Measurements from ENCODE around the gene CLEC16A. TPM values are rescaled to one million over a fixed set of nuclear protein-coding genes. Genes with fewer than 3 reads are reported as not detected.
"Not testable (repeated sequence)": the region's sequence is repeated elsewhere in the genome, so short reads cannot be mapped to it uniquely, and the experiment has no call there.

The CLEC16A gene
- total RNA-seq, 1 experiment from 2014 or later: 15.6 TPM

GRCh38 chr16:10961231-10961630 lies 16.9 kb downstream of the CLEC16A start:
- in situ Hi-C loops (cut with HindIII; ENCODE audit: low sequenced_read_pairs): no loop called here
- DNase-seq (ENCODE audit: low spot score): no peak

GRCh38 chr16:10964039-10964890 lies 19.9 kb downstream of the CLEC16A start:
- in situ Hi-C loops (cut with HindIII; ENCODE audit: low sequenced_read_pairs): no loop called here
- peak; percentile 87 for DNase-seq (ENCODE audit: low spot score)

GRCh38 chr16:10964891-10965326 lies 20.5 kb downstream of the CLEC16A start:
- no peak for DNase-seq (ENCODE audit: low spot score)
- in situ Hi-C loops (cut with HindIII; ENCODE audit: low sequenced_read_pairs): no loop called here

- no peak for DNase-seq (ENCODE audit: low spot score)
- in situ Hi-C loops (cut with HindIII; ENCODE audit: low sequenced_read_pairs): no loop called here
These were observed 21.2 kb downstream of the CLEC16A start for GRCh38 chr16:10965440-10966061.

- in situ Hi-C loops (cut with HindIII; ENCODE audit: low sequenced_read_pairs): no loop called here
- no peak for DNase-seq (ENCODE audit: low spot score)
These were observed 21.8 kb downstream of the CLEC16A start for GRCh38 chr16:10966129-10966528.

GRCh38 chr16:10966559-10966958 lies 22.2 kb downstream of the CLEC16A start:
- in situ Hi-C loops (cut with HindIII; ENCODE audit: low sequenced_read_pairs); DNase-seq (ENCODE audit: low spot score): not testable (repeated sequence)

- in situ Hi-C loops (cut with HindIII; ENCODE audit: low sequenced_read_pairs): no loop called here
- no peak for DNase-seq (ENCODE audit: low spot score)
These were observed 23.6 kb downstream of the CLEC16A start for GRCh38 chr16:10967986-10968385.

- in situ Hi-C loops (cut with HindIII; ENCODE audit: low sequenced_read_pairs): no loop called here
- DNase-seq (ENCODE audit: low spot score): no peak
These were observed 24.1 kb downstream of the CLEC16A start for GRCh38 chr16:10968498-10968897.

GRCh38 chr16:10969615-10970014 lies 25.3 kb downstream of the CLEC16A start:
- DNase-seq (ENCODE audit: low spot score): no peak
- in situ Hi-C loops (cut with HindIII; ENCODE audit: low sequenced_read_pairs): no loop called here

GRCh38 chr16:10970065-10970464 lies 25.7 kb downstream of the CLEC16A start:
- in situ Hi-C loops (cut with HindIII; ENCODE audit: low sequenced_read_pairs): no loop called here
- no peak for DNase-seq (ENCODE audit: low spot score)

- peak; percentile 85 for DNase-seq (ENCODE audit: low spot score)
- in situ Hi-C loops (cut with HindIII; ENCODE audit: low sequenced_read_pairs): no loop called here
These were observed 27.2 kb downstream of the CLEC16A start for GRCh38 chr16:10971560-10971961.

GRCh38 chr16:10972108-10972818 lies 27.9 kb downstream of the CLEC16A start:
- in situ Hi-C loops (cut with HindIII; ENCODE audit: low sequenced_read_pairs): no loop called here
- no peak for DNase-seq (ENCODE audit: low spot score)

- DNase-seq (ENCODE audit: low spot score): no peak
- in situ Hi-C loops (cut with HindIII; ENCODE audit: low sequenced_read_pairs): no loop called here
These were observed 28.6 kb downstream of the CLEC16A start for GRCh38 chr16:10972819-10973464.

GRCh38 chr16:10976634-10977033 lies 32.3 kb downstream of the CLEC16A start:
- no peak for DNase-seq (ENCODE audit: low spot score)
- in situ Hi-C loops (cut with HindIII; ENCODE audit: low sequenced_read_pairs): no loop called here

GRCh38 chr16:10978124-10978523 lies 33.8 kb downstream of the CLEC16A start:
- DNase-seq (ENCODE audit: low spot score): no peak
- in situ Hi-C loops (cut with HindIII; ENCODE audit: low sequenced_read_pairs): no loop called here

- no peak for DNase-seq (ENCODE audit: low spot score)
- in situ Hi-C loops (cut with HindIII; ENCODE audit: low sequenced_read_pairs): no loop called here
These were observed 34.6 kb downstream of the CLEC16A start for GRCh38 chr16:10978871-10979446.

- peak; percentile 49 for DNase-seq (ENCODE audit: low spot score)
- in situ Hi-C loops (cut with HindIII; ENCODE audit: low sequenced_read_pairs): no loop called here
These were observed 35.6 kb downstream of the CLEC16A start for GRCh38 chr16:10979717-10980601.

GRCh38 chr16:10980813-10981212 lies 36.4 kb downstream of the CLEC16A start:
- DNase-seq (ENCODE audit: low spot score): peak; percentile 20
- in situ Hi-C loops (cut with HindIII; ENCODE audit: low sequenced_read_pairs): no loop called here

All from G401 (cell line).